ENCODE data around the gene PSMB3. TPM values are rescaled to one million over a fixed set of nuclear protein-coding genes. Genes with fewer than 3 reads are reported as not detected.
"Not testable (repeated sequence)": the region's sequence is repeated elsewhere in the genome, so short reads cannot be mapped to it uniquely, and the experiment has no call there.

Gene PSMB3
- total RNA-seq, 1 donor = 298 TPM

DNA sequence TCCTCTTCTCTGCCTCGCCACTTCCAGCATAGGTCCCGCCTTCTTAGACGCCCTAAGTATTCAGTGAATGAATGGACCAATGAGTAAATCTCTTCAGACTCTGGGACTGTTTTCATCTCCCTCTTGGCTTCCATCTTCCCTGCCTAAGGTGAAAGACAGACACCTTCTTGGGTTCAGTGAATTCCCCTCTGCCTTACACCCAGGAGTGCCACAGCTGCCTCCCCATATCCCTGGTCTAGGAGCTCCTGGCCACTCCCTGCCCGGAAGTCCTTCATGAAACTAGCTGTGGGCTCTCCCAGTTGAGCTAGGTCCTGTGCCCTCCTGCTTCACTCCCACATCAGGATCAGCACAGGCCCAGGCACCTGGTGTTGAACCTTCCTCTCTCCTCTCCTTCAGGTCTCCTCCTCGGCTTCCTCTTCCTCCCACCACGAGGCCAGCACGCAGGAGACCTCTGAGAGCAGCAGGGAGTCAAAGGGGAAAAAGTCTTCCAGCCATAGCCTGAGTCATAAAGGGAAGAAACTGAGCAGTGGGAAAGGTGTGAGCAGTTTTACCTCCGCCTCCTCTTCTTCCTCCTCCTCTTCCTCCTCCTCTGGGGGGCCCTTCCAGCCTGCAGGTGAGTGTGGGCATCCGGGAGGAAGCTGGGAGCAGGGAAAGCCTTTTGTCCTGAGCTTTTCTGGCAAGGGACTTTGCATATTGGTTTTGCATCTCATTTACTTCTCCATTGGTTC, 37.2 kb upstream of the PSMB3 start:
- no peak for DNase-seq (ENCODE audit: low read depth in 2 of 3, low spot score in 2 of 3)

DNA sequence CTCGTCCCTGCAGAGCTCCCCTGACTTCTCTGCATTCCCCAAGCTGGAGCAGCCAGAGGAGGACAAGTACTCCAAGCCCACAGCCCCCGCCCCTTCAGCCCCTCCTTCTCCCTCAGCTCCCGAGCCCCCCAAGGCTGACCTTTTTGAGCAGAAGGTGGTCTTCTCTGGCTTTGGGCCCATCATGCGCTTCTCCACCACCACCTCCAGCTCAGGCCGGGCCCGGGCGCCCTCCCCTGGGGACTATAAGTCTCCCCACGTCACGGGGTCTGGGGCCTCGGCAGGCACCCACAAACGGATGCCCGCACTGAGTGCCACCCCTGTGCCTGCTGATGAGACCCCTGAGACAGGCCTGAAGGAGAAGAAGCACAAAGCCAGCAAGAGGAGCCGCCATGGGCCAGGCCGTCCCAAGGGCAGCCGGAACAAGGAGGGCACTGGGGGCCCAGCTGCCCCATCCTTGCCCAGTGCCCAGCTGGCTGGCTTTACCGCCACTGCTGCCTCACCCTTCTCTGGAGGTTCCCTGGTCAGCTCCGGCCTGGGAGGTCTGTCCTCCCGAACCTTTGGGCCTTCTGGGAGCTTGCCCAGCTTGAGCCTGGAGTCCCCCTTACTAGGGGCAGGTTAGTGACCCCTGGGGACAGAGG, 36.1 kb upstream of the PSMB3 start:
- DNase-seq (ENCODE audit: low read depth in 2 of 3, low spot score in 2 of 3) = no peak

DNA sequence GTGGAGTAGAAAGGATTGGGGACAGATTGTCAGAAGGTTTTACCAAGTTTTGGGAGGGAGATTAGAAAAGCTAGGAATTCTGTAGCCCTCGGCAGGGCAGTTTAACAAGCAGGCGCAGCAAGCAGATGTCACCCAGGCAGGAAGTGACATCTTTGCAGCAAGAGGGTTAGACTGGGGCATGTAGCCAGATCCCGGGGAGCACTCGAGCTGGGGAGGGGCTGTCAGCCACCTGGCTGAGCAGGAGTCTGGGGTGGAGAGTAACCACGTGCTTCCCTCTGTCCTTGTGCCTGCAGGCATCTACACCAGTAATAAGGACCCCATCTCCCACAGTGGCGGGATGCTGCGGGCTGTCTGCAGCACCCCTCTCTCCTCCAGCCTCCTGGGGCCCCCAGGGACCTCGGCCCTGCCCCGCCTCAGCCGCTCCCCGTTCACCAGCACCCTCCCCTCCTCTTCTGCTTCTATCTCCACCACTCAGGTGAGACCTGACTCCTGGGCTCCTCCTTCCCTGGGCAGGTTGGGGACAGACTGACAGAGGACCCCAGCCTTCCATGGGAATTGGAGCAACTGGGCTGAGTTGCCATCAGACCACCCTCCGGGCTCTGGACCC, 35.3 kb upstream of the PSMB3 start:
- DNase-seq (ENCODE audit: low read depth in 2 of 3, low spot score in 2 of 3) = no peak

GRCh38 chr17:38719289-38719942, 33.1 kb upstream of the PSMB3 start:
- DNase-seq (ENCODE audit: low read depth in 2 of 3, low spot score in 2 of 3) = no peak

DNA sequence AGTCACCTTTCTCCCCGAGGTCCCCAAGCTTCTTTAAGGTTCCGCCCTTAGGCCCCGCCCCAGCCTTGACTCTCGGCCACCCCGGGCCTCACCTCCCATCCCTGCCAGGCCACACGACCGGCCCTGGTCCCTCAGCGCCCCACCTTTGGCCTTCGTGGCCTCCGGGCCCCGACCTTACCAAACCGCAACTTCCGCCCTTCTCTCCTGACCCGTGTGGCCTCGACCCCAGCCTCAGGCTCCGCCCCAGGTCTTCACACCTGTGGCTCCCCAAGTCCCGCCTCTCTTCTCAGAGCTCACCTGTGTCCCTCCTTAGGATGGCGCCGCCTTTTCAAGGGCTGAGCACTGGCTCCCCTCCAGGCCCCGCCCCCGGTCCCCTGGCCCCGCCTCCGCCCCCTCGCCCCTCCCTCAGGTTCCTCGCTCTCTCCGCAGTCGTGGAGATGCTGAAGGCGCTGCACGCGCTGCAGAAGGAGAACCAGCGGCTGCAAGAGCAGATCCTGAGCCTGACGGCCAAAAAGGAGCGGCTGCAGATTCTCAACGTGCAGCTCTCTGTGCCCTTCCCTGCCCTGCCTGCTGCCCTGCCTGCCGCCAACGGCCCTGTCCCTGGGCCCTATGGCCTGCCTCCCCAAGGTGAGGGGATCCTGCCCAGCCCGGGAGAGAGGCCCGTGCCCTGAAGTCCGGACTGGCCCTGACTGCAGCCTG, 32.4 kb upstream of the PSMB3 start:
- DNase-seq (ENCODE audit: low read depth in 2 of 3, low spot score in 2 of 3) = no peak

DNA sequence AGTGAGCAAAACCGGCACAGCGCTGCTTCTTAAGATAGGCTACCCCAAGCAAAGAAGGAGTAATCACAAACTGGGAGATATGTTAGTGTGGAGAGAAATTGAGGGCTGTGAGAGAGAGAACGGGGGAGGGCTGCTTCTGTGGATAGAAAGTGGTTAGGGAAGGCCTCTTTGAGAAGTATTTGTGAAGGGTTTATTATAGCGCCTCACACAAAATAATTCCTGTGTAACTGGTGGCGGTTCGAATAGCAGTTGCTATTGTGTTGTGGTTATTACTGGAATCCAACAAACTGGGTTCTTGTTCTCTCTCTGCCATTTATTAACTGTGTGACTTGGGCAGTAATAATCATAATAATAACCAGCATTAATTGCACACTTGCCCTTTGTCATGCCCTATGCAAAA, 31.6 kb upstream of the PSMB3 start:
- DNase-seq (ENCODE audit: low read depth in 2 of 3, low spot score in 2 of 3) = no peak

DNA sequence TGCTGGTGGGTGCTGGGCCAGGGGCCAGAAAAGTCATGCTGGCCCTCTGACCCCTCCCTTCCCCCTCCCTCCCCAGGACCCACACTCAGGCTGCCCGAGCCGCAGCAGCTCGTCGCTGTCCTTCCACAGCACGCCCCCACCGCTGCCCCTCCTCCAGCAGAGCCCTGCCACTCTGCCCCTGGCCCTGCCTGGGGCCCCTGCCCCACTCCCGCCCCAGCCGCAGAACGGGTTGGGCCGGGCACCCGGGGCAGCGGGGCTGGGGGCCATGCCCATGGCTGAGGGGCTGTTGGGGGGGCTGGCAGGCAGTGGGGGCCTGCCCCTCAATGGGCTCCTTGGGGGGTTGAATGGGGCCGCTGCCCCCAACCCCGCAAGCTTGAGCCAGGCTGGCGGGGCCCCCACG, 30.7 kb upstream of the PSMB3 start:
- DNase-seq (ENCODE audit: low read depth in 2 of 3, low spot score in 2 of 3) = no peak

DNA sequence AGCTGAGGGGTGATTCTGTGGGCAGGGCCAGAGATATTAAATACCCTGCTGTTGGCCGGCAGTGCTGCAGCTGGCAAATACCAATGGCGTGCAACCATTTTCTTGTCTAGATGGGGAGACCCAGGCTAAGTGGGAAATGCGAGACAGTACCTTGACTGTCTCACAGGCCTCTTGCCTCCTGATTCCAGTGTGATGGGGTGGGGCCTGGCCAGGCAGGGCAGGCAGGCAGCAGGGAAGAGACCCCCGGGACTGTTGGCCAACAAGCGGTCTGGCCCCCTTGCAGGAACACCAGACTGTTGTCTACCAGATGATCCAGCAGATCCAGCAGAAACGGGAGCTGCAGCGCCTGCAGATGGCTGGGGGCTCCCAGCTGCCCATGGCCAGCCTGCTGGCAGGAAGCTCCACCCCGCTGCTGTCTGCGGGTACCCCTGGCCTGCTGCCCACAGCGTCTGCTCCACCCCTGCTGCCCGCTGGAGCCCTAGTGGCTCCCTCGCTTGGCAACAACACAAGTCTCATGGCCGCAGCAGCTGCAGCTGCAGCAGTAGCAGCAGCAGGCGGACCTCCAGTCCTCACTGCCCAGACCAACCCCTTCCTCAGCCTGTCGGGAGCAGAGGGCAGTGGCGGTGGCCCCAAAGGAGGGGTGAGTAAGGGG, 28.1 kb upstream of the PSMB3 start:
- peak in 1 of 3 donors; percentile 67 for DNase-seq (ENCODE audit: low read depth in 2 of 3, low spot score in 2 of 3)

DNA sequence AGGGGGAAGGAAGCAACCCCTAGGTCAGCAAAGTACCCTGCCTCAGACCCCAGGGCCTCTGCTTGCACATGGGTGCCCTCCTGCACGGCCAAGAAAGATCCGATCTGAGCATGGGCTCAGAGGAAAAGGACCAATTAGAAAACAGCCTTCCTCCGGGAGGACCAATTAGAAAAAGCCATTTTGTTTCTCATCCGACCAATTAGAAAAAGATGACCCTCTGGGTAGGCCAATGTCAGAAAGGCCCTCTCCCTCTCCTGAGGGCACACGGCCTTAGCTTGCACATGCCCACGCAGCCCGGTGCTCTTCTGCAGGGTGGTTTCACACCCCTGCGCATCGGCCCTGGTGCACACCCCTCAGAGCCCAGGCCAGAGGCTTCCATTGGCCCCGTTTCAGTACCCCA, 27.5 kb upstream of the PSMB3 start:
- DNase-seq (ENCODE audit: low read depth in 2 of 3, low spot score in 2 of 3) = no peak

- DNase-seq (ENCODE audit: low read depth in 2 of 3, low spot score in 2 of 3) = not testable (repeated sequence)
Observed at GRCh38 chr17:38726145-38726544, 26.4 kb upstream of the PSMB3 start.

- DNase-seq (ENCODE audit: low read depth in 2 of 3, low spot score in 2 of 3) = no peak
Observed at GRCh38 chr17:38727736-38728135, 24.8 kb upstream of the PSMB3 start.

DNA sequence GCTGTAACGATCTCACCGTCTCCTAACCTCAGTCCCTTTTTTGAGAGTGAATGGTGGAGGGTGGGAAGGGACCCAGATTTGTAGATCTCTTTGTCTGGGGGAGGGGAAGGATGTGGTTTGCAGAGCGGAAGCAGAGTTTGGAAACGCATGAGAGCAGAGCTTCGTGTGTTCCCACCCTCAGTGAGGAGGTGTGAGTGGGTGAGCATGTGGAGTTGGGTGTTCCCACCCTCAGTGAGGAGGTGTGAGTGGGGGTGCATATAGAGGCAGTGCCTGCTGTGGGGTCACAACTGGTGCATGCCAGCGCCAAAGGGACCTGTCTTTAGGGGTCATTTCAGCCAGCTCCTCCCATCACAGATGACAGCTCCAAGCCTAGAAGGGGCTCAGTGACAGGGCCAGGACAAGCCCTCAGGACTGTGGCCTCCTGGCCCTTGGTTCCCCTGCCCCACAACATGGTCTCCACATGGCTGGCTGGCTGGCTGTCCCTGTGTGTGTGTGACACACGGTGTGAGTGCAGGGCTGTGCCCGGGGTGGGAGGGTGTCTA, 24.2 kb upstream of the PSMB3 start:
- peak in 1 of 3 donors; percentile 56 for DNase-seq (ENCODE audit: low read depth in 2 of 3, low spot score in 2 of 3)

- DNase-seq (ENCODE audit: low read depth in 2 of 3, low spot score in 2 of 3) = no peak
Observed at GRCh38 chr17:38729368-38729885, 23.1 kb upstream of the PSMB3 start.

DNA sequence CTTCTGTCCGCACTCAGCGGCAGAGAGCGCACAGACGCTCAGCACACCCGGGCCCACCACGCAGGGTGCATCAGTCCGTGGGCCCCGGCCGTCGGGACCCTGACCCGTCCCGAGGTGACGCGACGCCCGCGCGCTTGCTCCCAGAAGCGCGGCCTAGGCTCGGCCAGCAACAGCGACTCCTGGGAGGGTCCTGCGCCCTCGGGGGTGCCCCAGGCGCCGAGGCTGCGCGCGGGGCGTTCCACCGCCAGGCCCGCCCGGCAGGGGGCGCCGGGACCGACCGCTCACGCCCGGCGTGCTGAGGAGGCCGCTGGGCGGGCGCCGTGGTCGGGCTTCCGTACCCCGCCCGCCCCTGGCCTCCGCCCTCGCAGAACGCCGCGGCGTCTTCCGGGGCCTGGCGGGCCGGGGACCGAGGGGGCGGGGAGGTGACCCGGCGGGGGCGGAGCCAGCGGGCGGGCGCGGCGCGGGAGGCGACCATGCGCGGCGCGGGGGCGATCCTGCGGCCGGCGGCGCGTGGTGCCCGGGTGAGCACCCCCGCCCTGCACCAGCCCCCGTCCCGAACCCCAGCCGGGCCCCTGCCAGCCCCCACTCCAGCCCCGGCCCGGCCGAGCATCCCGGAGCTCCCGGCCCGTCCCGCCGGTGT, 22.5 kb upstream of the PSMB3 start, which contains the start of gene CISD3:
Gene CISD3, plus strand, starts transcription at position 456 of the 640 bp plus-strand sequence. Its CDS starts 18 bp downstream, at position 474.
- peak; percentile 76 to 86 (median 81) for DNase-seq (ENCODE audit: low read depth in 2 of 3, low spot score in 2 of 3)

GRCh38 chr17:38730526-38731379, 21.8 kb upstream of the PSMB3 start:
- no peak for DNase-seq (ENCODE audit: low read depth in 2 of 3, low spot score in 2 of 3)

- no peak for DNase-seq (ENCODE audit: low read depth in 2 of 3, low spot score in 2 of 3)
Observed at GRCh38 chr17:38731526-38732294, 20.8 kb upstream of the PSMB3 start.

Data from hematopoietic multipotent progenitor cell (in vitro differentiated cells).